ENCODE measurements around the gene RBMS2.

DNA sequence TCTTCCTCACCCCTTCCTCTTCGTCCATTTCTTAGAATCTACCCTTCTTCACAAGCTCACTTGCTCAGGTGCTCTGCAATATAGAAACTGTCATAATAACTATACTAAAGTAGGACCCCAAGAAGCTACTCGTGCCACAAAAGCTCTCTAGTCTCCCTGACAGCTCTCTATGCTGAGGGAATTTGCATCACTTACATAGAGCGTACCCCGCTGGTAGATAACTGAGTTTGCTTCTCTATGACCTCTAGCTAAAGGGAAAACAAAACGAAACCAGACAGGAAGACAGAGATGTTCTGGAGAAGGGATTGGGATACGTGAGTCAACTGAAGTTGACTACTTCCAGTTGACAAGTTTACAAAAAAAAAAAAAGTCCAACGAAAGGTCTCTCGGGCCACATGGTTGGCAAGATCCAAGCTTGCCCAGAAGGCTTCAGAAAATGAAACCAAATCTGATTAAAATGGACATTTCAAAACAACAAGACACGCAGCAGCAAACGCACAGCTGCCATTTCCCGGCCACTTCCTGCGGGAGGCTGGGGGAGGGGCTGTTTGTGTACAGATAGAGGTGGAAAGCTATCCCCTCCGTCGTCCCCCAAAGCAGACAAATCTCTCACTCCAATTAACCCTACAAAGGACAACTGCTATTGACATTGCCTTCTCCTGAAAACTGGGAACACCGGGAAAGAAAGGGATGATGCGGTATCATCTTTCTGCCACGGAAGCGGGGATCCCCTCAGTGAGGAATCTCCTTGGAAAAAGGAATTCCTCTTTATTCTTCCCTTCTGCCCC is 107.2 kb downstream of the RBMS2 start:
- TF ChIP-seq POLR2A (IDR thresholded peaks at IDR 0.05): peak in 1 of 4 donors; percentile 41
- TF ChIP-seq, protein P1, sequence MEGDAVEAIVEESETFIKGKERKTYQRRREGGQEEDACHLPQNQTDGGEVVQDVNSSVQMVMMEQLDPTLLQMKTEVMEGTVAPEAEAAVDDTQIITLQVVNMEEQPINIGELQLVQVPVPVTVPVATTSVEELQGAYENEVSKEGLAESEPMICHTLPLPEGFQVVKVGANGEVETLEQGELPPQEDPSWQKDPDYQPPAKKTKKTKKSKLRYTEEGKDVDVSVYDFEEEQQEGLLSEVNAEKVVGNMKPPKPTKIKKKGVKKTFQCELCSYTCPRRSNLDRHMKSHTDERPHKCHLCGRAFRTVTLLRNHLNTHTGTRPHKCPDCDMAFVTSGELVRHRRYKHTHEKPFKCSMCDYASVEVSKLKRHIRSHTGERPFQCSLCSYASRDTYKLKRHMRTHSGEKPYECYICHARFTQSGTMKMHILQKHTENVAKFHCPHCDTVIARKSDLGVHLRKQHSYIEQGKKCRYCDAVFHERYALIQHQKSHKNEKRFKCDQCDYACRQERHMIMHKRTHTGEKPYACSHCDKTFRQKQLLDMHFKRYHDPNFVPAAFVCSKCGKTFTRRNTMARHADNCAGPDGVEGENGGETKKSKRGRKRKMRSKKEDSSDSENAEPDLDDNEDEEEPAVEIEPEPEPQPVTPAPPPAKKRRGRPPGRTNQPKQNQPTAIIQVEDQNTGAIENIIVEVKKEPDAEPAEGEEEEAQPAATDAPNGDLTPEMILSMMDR (IDR thresholded peaks at IDR 0.05): no peak
